AG04450 (cell line): ENCODE results near the gene DARS2. TPM values are rescaled to one million over a fixed set of nuclear protein-coding genes. Genes with fewer than 3 reads are reported as not detected.
A peak's percentile ranks its signal among the peaks of the same experiment; 100 is the strongest.
"Not testable (repeated sequence)": the region's sequence is repeated elsewhere in the genome, so short reads cannot be mapped to it uniquely, and the experiment has no call there.

Experiments
- CTCF ChIA-PET: fragments of 300-600, 350-600 bp; formaldehyde crosslinking; extraction: SDS; loops from one replicate; lab custom pipeline; 2022; ENCODE audit warnings: antibody characterized with exemption, inconsistent platforms; lab: Charles Lee
- POLR2A ChIA-PET: fragments of 350-600 bp; formaldehyde crosslinking; extraction: SDS; loops from one replicate; lab custom pipeline; 2021; ENCODE audit warnings: antibody characterized with exemption, inconsistent platforms; lab: Yijun Ruan, JAX
- DNase-seq: peaks from one replicate; pipeline ENCODE4 v3.0.0-alpha.2; 2011; ENCODE audit warnings: low read depth, low spot score
- H3K27ac ChIP-seq: one replicate; pipeline ENCODE4 v1.5.1; 2012; ENCODE audit warnings: low read depth, low read length, control low read depth
- H3K27me3 ChIP-seq: one replicate; pipeline ENCODE4 v1.6.0; 2012; ENCODE audit warnings: low read length; ENCODE audit not compliant: control insufficient read depth, insufficient read depth
- H3K4me3 ChIP-seq: 2 replicates; pipeline ENCODE4 v1.5.1; 2011; ENCODE audit warnings: mild to moderate bottlenecking, low read depth, low read length, control low read depth
- H3K9me3 ChIP-seq: 2 replicates; pipeline ENCODE4 v1.5.1; 2012; ENCODE audit warnings: low read length; ENCODE audit not compliant: control insufficient read depth, insufficient read depth
- polyA plus RNA-seq: library from polyadenylated mRNA; depleted of rRNA; stranded (reverse); fragments of >200 nt; gene quantifications from 2 replicates; pipeline ENCODE4 v1.2.3, GENCODE V29; 2011
- TF ChIP-seq, protein P1 (sequence below): IDR thresholded peaks from 2 replicates; pipeline ENCODE4 v1.5.1; 2011; ENCODE audit warnings: low read depth, low read length, control low read depth, inconsistent platforms

The DARS2 gene
- polyA plus RNA-seq, 1 experiment = 25.1 TPM

DNA sequence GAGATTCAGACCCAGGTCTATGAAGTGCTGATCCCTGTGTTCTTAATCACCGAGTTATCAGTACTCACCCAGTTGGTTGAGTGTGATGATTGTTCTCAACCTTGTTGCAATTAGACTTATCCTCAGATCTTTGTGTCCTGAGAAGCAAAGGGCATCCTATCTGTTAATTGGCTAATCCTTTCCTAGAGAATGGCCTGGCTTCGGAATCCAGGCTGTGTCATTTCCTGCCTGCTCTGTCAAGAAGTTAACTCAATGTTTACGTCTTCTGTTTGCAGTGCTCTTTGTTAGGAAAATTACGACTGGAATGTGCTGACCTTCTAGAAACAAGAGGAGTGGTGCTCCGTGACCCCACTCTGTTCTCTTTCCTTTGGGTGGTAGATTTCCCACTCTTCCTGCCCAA lies 28.6 kb downstream of the DARS2 start:
- Histone ChIP-seq H3K4me3 (no peak overlapping the region), H3K27ac (peak overlapping the region; percentile 66), H3K9me3 (no peaks in the 10 kb centered on the region), H3K27me3 (no peaks in the 10 kb centered on the region)
- ChIA-PET POLR2A (interaction anchor here (1.2 to 3.0 kb wide), 4 partner anchors 10 to 441 kb away, joined by 5 to 32 read pairs (median 7); partner anchors contain the start of genes DARS2, GAS5 and ZBTB37), CTCF (no interaction called here)
- TF ChIP-seq, protein P1, sequence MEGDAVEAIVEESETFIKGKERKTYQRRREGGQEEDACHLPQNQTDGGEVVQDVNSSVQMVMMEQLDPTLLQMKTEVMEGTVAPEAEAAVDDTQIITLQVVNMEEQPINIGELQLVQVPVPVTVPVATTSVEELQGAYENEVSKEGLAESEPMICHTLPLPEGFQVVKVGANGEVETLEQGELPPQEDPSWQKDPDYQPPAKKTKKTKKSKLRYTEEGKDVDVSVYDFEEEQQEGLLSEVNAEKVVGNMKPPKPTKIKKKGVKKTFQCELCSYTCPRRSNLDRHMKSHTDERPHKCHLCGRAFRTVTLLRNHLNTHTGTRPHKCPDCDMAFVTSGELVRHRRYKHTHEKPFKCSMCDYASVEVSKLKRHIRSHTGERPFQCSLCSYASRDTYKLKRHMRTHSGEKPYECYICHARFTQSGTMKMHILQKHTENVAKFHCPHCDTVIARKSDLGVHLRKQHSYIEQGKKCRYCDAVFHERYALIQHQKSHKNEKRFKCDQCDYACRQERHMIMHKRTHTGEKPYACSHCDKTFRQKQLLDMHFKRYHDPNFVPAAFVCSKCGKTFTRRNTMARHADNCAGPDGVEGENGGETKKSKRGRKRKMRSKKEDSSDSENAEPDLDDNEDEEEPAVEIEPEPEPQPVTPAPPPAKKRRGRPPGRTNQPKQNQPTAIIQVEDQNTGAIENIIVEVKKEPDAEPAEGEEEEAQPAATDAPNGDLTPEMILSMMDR = no peak
- peak; percentile 46 for DNase-seq

DNA sequence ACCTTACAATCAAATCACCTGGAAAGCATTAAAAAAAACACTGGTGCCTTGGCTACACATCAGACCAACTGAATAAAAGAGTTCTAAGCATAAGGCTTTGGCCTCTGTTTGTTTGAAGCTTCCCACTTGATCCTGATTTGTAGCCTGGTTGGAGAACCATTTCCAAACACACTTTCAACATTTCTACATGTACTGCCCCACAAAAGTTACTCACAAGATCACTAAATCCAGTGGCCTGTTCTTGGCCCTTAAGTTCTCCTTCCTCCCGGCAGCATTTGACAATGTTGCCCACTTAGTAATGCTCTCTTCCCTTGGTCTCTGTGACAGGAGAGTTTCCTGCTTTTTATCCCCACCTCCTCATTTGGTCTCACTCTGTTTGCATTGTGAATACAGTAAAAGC lies 31.5 kb downstream of the DARS2 start:
- Histone ChIP-seq H3K4me3 (no peak overlapping the region), H3K27ac (peak overlapping the region; percentile 55), H3K27me3 (no peaks in the 10 kb centered on the region), H3K9me3 (no peaks in the 10 kb centered on the region)
- POLR2A ChIA-PET = interaction anchor here (3.0 kb wide), 1 partner anchor 12 kb away, joined by 13 read pairs; the partner anchor contains the start of genes GAS5 and ZBTB37
- CTCF ChIA-PET = interaction anchor here (0.6 kb wide), 1 partner anchor 215 kb away, joined by 4 read pairs; no protein-coding TSS in a partner anchor
- no peak for DNase-seq
- TF ChIP-seq, protein P1 = no peak

DNA sequence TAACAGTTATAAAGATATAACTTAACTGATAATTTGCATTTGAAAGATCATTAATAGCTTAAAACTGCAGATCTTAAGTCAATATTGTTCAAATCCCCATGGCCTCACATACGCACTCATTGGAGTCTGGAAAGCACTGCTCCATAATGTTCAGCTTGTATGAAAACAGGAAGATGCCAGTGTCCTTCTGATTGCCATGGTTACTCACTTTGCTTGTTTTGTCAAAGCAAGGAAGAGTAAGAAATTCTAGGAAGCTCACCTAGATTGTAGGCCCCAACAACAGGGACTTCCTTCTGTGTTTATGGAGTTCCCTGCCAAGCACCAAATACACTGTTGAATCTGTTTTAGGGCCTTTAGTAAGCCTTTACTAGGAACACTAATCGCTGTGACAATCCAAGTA lies 32.4 kb downstream of the DARS2 start:
- Histone ChIP-seq H3K27ac (peak overlapping the region; percentile 59), H3K4me3 (no peak overlapping the region), H3K9me3 (no peaks in the 10 kb centered on the region), H3K27me3 (no peaks in the 10 kb centered on the region)
- CTCF ChIA-PET = no interaction called here
- DNase-seq = no peak
- POLR2A ChIA-PET = interaction anchor here (0.8 to 3.0 kb wide), 3 partner anchors 9 to 12 kb away, joined by 4 to 13 read pairs (median 8); partner anchors contain the start of genes GAS5 and ZBTB37
- TF ChIP-seq, protein P1 = no peak

DNA sequence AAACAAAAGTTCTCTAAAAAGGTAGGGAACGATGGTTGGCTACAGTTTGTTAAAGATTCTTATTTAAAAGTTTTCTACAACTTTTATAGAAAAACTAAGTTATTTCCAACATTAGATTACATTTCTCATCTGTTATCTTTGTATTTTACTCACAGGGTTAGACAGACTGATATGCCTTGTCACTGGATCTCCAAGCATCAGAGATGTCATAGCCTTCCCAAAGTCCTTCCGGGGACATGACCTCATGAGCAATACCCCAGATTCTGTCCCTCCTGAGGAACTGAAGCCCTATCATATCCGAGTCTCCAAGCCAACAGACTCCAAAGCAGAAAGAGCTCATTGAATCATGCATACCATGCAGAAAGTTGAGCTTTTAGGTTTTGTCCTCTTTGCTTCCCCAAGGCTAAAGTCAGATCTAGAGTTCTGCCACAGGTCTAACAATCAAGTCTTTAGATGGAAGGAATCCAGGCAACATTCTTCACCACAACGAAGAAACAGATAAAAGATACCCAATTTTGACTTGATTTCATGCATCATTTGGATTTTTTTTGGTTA lies 33.0 kb downstream of the DARS2 start:
- ChIA-PET CTCF (no interaction called here), POLR2A (interaction anchor here (0.8 to 3.0 kb wide), 3 partner anchors 9 to 13 kb away, joined by 4 to 13 read pairs (median 8); partner anchors contain the start of genes GAS5 and ZBTB37)
- Histone ChIP-seq H3K27ac (peak overlapping the region; percentile 40), H3K9me3 (no peaks in the 10 kb centered on the region), H3K27me3 (no peaks in the 10 kb centered on the region), H3K4me3 (no peak overlapping the region)
- TF ChIP-seq, protein P1 = no peak
- no peak for DNase-seq

DNA sequence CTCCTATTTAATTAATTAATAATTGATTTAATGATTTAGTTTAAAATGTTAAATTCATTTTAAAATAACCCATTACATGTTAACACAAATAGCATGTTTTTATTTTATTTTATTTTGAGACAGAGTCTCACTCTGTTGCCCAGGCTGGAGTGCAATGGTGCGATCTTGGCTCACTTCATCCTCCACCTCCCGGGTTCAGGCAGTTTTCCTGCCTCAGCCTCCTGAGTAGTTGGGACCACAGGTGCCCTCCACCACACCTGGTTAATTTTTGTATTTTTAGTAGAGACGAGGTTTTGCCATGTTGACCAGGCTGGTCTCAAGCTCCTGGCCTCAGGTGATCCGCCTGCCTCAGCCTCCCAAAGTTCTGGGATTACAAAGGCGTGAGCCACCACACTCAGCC lies 35.1 kb downstream of the DARS2 start:
- CTCF ChIA-PET = not testable (repeated sequence)

More for the DNA sequence above, 35.1 kb downstream of the DARS2 start:
- H3K27ac ChIP-seq, POLR2A ChIA-PET, H3K9me3 ChIP-seq, DNase-seq, H3K4me3 ChIP-seq, H3K27me3 ChIP-seq: not testable (repeated sequence)
